Measurements from ENCODE around the gene ACOXL.

Gene ACOXL

GRCh38 chr2:111094691-111095090 is 362.3 kb downstream of the ACOXL start:
- DNase-seq = no peak

GRCh38 chr2:111095434-111095833 is 363.1 kb downstream of the ACOXL start:
- no peak for DNase-seq

GRCh38 chr2:111099402-111099801 is 367.0 kb downstream of the ACOXL start:
- no peak for DNase-seq

DNA sequence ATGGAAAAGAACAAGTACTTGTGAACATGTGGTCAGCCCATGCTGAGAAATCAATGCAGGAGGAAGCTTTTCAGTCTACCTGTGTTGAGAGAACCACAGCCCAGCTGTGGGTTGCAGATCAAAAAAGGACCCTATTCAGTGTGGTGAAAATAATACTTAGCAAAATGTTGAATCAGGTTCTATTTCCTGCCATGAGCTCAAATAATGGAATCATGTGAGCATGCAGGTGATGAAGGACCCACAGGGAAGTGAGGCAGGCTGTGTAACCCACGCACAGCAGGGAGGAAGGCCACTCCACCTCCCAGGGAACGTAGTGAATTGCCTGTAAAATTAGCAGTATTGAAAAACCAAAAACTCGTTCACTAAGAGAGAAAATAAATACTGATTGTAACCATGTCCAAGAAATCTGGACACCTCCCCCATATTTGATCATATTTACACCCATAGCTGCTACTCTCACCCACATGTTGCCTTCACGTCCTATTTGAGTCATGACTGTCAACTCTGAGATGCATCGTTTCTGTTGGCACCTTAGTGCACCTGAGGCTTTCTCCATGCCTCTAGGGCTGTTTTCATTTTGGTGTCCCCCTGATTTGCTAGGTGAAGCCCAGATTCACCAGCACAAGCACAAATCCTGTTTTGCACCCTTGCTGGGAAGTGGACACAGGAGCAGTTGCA is 367.9 kb downstream of the ACOXL start:
- no peak for DNase-seq

DNA sequence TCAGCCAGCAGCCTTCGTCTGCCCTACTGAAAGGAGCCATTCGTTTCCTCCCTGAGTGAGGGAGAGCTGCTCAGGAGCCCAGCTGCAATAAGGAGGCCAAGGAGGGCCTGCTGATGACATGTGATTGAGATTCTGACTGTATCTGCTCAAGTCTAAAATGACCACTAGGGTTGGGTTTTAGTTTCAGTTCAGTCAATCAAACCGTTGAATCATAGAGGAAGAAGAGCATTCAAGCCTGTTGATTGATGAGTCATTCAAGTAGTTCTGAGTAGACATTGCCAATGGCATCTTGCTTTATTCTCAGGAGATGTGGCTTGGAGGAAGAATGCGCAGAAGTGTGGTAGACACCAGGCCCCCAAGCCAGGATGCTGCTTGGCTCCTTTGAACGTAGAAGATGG is 368.4 kb downstream of the ACOXL start:
- peak in 1 of 2 donors; percentile 60 for DNase-seq

- no peak for DNase-seq
Observed at GRCh38 chr2:111101592-111101991, 369.2 kb downstream of the ACOXL start.

GRCh38 chr2:111102216-111102615 is 369.8 kb downstream of the ACOXL start:
- no peak for DNase-seq

DNA sequence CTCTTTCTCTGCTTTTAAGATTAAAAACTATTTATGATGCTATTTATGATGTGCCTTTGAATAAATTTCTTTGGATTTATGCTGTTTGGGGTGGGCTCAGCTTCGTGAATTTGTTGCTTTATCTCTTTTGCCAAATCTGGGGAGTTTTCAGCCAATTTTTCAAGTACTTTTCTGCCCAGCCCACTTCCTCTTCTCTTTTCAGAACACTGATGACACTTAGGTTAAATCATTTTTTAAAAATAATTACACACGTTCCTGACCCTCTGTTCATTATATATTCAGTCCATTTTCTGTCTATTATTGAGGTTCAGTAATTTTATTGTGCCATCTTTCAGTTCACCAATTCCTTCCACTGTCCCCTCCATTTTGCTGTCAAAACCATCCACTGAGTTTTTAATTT is 373.6 kb downstream of the ACOXL start:
- DNase-seq = peak in 1 of 2 donors; percentile 1

DNA sequence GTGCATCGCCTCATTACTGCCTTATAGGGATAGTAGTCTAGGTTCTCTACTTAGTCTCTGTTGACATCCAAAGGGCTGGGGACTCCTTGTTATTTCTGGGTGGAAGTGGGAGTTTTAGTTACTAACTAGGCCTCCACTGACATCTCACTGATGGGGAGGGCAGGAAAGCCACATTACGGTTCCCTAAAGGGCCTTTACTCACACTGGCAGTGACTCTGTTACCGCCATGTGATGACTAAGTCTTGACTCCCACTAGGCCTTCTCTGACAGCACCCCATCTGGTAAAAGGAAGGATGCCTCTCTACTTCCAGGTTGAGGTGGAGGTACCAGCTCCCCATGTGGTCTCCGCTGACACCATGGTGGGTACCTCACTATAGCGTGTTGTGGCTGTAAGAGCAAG is 374.3 kb downstream of the ACOXL start:
- DNase-seq = peak in 1 of 2 donors; percentile 1

DNA sequence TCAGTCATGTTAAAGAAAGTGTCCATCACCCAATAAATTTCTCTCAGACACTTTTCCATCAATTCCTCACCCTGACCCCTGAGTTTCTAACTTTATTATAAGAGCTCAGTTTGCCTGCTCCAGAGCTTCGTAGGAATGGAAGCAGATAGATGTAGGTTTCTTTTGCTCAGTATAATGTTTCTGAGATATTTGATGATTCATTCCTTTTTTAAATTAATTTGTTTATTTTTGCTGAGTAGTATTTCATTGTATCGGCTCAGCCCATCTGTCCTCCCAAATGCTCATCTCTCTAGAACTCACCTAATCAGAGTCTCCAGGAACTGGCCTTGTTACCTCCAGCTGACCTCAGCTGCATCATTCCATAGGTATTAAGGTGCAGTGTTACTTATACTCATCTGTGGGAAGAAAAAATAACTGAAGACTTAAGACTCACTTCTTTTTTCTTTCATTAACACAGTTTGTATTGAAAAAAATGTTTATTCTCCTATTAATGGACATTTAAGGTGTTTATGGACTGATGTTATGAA is 376.4 kb downstream of the ACOXL start:
- no peak for DNase-seq

GRCh38 chr2:111111101-111111755 is 378.9 kb downstream of the ACOXL start:
- no peak for DNase-seq

- no peak for DNase-seq
Observed at GRCh38 chr2:111113838-111114237, 381.5 kb downstream of the ACOXL start.

DNA sequence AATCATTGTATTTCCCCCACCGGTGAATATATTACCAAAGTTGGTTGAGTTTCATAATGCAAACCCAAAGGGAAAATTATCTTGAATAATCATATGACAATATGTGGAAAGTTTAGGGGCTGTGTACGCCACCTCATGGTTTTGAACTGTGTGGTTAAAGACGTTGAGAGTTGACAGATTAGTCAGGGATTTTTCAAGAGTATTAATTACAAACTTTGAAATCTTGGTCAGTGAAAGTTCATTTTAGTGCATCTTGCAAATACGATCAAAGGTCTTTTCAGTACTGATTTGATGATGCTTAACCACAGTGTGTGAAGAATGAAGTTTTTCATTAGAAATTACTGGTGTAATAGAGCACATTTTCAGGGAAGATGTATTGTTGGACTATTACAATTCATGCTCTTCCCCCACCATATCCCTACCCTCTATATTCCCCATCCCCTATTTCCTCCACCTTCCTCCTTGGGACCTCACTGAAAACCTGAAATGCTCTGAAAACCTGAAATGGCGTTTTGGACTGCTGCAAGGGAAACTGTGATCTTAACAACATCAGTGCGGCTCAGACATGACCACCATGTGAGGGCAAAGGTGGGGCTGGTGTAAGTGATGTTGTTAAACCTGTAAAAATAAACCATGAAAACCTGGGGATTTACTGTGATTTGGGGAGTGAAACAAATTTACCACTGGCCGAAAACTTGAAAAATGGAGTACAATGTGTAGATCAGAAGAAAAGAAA is 383.8 kb downstream of the ACOXL start:
- DNase-seq = no peak

- DNase-seq = peak; percentile 14 to 45
Observed at GRCh38 chr2:111116843-111117597, 384.6 kb downstream of the ACOXL start.

DNA sequence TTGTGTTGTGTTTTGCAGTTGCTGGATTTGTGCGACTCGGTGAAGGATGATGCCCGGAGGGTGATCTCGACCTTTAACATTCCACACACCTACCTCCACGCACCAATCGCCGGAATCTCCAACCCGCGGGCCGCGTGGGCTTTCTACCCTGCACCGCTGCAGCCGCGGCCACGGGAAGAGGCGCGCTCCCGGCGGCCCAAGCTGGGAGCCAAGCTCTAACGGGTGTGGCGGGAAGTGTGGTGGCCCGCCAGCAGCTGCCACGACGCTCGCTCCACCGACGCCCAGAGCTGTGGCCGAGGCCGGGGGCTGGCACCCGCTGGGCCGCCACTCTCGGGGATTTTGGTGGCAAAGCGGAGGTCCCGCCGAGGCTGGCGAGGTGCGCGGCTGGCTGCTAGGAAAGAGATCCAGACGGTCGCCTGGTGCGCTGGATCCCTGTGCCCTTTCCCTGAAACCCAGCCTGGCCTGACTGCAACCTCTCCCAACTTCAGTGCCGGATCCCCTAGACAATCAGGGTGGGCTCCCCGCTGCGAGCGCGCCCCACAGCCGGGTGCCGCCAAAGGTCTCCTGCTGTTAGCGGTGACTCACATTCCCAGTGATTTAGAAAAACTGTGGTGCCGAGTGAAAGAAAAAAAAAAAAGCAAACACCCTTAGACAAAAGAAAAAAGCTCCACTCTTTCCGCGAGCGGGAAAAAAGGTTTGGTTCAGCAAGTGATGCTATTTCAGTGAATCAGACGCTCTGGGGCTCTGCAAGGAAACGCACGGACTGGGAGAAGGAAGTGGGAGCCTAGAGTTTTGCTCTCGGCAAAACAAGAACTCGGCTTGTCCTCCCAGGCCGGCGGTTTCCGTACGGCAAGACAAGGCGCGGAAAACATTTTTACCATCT is 385.5 kb downstream of the ACOXL start:
- peak in 1 of 2 donors; percentile 45 for DNase-seq

DNA sequence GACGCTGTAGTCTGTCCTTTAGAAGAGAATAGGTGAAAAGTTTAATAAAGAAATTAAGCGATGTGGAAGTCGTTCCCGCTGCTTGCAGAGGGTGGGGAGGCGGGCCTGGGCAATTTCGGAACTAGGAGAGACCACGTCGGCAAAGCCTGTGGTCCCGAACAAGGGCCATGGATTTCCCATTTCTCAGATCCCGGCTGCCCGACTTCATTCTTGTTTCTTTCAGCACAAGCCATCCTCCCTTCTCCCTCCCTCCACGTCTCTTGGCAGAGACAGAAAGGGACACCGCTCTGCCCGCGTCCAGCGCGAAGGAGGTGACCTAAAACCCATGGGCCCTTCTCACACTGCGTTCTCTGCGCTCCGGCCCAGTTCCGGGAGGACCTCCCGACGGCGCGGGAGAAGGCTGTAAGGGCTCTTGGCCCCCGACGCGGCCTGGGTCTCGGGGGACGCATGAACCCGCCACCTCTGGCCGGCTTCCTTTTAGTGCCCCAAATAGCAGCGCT is 386.2 kb downstream of the ACOXL start:
- no peak for DNase-seq

GRCh38 chr2:111118981-111119821 is 386.8 kb downstream of the ACOXL start:
- no peak for DNase-seq

GRCh38 chr2:111119822-111120252 is 387.5 kb downstream of the ACOXL start:
- DNase-seq = no peak

DNA sequence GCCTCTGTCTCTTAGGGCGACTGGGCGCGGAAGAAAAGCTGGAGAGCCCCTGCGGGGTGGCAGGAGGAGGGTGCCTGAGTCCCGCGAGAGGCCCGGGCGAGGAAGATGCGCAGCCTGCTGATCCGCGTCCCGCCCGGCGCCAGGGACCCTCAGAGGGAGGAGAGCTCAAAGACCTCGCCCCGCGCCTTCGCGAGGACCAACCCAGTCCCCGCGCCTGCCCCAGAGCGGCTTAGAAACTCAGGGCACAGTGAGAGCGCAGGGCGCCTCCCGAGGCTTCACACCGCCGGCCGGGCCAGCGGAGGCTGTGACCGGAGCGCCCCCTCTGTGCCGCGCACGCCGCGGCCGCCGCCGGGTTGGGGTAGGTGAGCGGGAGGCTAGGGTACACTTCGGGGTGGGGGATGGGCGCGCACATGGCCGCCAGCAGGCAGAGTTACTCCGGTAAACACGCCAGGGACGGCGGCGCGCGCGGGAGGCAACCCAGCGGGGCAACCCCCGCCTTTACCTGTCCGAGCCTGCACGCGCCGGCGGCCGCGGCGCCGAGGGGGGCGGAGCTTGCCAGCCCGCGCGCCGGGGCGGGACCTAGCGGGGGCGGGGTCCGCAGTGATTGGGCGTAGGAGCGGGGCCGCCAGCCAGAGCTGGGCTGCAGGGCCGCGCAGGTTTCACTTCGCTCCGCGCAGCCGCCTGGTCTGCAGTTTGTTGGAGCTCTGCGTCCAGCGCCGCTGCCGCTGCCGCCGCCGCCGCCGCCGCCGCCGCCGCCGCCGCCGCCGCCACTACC is 388.1 kb downstream of the ACOXL start, which contains the start of gene BCL2L11:
Gene BCL2L11 (plus strand): TSS at position 662 of the 775 bp plus-strand sequence. CDS start 2,832 bp downstream, outside the sequence.
- DNase-seq = peak; percentile 40 to 74
